IPS DF 19.7 (cell line): ENCODE data around the gene EDA.
"Not testable (repeated sequence)": the region's sequence is repeated elsewhere in the genome, so short reads cannot be mapped to it uniquely, and the experiment has no call there.

Source experiments
- DNase-seq: peaks from one replicate; pipeline ENCODE4 v3.0.0-alpha.2; 2013; ENCODE audit warnings: low read depth, low spot score

Gene EDA

DNA sequence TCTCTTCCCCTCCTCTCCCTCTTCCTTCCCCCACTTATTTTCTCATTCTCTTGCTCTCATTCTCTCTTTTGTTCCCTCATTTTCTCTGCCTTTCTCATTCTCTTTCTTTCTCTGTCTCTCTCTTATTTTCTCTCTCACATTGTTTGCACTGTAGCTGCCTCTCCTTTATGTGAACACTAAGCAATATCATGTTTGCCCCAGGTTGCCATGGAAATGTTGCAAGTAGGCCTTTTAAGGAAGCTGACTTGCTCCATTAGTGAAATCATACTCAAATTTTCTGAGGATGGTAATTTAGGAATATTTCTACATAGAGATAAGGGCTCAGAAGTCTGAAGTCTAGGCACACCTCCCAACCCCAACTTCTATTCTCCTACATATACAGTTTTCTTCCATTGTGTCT lies 130.1 kb downstream of the EDA start:
- DNase-seq: no peak

DNA sequence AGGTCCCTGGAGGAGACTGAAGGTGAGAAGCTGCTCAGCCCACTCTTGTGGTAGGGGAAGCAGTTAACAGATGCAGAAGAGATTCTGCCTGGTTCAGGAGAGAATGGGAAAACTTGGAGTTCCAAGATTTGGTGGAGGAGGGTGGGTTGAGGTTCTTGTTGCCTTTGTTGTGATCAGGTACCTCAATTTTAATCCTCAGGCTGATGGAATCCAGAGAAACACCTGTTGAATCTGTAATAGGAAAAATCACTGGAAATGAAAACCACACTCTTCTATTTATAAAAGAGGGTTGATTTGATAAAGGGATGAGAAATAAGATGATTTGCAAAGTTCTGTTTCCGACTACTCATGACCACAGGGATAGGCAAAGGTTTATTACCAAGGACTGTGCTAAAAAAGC lies 132.1 kb downstream of the EDA start:
- DNase-seq: no peak

DNA sequence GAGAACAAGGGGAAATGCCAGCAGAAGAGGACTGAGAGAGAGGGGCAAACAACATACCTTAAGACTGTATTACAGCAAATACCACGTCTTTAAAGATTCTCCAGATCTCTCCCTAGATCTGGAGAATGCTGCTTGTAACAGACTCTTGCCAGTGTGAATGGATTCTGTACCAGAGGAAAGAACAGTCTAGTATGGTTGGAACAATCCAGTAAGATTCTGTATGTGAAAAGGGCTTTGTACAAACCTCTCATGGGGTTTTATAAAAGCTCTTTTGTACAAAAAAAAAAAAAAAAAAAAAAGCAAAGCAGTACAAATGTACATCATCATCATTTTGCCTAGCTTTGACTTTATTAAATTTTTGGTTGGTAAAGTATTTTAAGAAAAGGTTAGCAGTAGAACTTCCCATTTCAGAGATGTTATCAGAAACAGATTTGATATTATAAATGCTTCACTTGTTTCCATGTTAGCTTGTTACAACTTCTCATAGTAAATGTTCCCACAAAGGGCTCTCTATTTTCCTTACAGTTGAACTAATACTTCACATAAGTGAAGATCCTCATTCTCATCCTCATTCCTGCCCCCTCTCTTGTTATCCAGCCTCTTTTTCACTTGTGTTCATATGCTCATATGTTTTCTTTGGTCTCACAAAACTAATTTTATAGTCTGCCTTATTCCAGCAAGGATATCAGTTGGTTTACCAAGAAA lies 144.2 kb downstream of the EDA start:
- no peak for DNase-seq

DNA sequence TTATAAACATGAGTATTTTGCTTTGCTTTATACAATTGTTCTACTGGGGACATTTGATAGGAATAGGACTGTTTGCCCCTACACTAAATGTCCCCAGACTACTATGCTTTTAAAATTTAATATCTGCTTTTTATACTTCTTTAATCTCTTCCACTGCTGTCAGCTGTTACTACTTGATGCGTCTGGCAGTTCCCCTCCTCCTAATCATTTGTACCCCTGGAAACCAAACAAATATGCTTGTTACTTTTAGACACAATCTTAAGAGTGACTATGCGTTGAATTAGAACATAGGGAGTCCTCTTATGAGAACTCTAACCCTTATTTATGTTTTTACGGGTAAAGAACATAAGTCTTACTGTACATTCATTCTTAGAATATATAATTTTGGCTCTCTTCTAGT lies 145.7 kb downstream of the EDA start:
- no peak for DNase-seq

DNA sequence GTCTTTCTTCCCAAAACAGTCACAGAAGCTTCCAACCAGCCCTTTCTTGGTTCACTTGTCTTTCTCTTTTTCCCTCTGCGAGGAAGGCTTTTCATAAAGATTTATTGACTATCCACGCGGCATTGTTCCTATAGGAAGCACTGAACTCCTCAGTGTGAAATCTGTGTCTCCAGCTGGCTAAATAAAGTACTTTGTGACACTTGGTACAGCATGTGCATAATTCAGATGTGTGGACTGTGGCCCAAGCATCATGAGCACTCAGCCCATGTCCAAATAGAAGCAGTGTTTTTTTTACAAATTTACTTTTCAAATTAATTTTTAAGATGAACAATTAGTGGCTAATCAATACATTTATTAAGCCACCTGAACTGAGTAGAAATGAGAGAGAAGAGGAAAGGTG lies 146.4 kb downstream of the EDA start:
- no peak for DNase-seq

DNA sequence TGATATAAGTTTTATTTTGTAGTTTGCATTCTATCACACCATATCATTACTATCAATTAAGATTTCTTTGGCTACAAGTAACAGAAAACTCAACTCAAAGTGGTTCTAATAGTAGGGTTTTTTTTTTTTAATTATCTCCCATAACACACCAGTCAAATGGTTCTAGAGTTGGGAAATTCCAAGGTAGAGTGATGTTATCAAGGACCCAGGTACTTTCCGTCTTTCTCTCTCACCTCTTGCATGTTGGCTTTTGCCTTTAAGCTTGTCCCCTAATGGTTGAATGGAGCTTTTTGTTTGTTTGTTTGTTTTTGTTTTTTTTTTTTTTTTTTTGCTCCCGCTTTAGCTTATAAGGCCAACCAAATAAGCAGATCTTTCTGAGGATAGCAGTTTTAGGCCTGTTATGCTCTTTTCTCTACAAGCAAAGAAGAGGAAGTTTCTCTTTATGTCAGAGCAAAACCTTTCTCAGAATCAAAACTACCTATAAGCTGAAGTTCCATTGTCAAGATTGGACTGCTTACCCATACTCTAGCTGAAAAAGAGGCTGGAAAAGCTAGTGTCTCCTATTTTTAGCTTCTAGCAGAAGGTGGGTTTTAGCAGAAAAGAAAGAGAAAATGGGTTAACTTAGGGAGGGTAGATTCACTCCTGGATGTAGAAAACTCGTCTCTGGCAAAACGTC lies 177.5 kb downstream of the EDA start:
- DNase-seq: no peak

DNA sequence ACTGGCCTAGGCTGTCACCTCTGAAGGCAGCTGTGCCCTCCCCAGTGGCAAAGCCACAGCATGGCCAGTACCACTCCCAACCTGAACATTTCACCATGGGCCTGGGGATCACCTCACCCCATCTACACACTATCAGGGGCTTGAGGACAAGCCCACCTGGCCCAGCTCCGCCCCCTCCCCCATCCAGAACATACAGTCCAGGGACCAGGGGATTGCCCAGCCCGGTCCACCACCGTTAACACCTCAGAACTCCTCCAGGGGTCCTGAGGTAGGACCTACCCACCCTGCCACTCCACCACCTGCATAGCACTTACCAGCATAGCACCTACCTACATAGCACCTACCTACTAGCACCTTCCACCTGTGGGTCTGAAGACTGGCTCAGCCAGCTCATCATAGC lies 179.8 kb downstream of the EDA start:
- no peak for DNase-seq

DNA sequence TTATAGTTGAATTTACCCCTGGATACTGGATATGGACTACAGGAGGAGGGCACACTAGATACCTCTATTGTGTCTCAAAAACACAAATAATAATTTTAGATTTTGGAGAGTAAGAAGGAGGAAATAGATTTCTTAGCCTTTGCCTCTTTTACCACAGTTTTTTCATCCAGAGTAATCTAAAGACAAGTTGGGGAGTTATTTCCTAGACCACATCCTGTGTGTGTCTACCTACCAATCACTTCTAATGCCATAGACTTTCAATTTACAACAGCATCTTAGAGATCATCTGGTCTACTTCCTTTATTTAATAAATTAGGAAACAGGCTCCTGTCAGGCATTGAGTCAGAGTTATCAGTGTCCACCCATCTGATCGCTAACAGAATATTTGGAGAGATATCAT lies 191.5 kb downstream of the EDA start:
- DNase-seq: no peak

DNA sequence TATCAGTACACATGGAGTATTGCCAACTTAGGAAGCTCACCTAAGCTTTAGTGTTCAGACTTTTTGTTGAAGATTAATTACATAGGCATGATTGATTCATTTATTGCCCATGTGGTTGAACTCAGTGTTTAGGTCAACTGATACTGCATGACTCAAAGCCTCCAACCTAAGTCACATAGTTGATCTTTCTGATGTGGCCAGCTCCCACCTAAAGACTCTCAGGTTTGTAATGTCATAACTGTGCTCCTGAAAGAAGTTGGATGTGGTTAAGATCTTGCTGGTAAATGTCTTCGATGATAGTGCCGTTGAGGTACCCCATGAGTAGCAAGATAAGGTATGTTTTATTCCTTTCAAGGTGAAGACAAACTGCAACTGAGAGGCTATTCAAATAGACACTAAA lies 192.5 kb downstream of the EDA start:
- no peak for DNase-seq

DNA sequence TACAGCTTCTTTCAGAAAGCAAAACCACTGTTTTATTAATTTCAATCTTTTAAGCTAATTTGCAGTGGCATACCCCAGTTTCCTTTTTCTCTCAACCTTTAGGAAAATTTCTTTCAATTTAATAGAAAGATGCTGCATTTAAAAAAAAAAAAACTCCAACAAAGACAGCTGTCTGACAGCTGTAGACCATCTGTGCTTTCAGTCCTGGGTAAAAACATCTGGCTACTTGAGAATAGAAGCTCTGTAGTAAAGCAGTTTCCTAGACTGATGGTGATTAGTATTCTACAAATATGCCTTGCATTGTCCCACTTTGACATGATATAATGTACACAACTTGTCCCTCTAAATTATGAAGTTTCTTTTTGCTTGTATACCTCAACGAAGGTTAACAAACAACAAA lies 197.8 kb downstream of the EDA start:
- no peak for DNase-seq

DNA sequence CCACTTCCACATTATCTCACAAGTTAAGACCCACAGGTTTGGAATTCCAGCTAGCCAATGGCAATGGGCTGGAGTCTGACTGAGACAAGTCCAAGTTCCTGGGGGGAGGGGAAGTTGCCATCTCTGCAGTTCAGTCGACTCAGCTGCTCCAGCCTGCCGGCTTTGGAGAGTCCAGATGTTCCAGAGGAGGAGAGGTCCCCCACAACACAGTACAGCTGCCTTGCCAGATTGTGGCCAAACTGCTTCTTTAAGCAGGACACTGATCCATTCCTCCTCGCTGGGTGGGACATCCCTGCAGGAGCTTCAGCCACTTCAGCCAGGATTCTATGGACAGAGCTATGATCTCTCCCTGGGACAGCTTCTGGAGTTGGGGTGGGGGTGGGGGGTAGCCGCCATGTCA lies 199.2 kb downstream of the EDA start:
- DNase-seq: no peak

DNA sequence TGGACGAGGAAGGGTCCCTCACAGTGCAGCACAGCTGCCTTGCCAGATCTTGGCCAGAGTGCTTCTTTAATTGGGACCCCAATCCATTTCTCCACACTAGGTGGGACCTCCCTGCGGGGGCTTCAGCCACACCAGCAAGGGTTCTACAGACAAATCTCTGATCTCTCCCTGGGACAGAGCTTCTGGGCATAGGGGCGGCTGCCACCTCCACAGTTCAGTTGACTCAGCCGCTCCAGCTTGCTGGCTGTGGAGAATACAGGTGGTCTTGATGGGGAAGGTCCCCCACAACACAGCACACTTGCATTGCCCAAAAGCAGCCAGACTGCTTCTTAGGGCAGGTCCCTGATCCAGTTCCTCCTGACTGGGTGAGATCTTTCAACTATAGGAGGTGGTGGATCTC lies 199.6 kb downstream of the EDA start:
- DNase-seq: no peak

DNA sequence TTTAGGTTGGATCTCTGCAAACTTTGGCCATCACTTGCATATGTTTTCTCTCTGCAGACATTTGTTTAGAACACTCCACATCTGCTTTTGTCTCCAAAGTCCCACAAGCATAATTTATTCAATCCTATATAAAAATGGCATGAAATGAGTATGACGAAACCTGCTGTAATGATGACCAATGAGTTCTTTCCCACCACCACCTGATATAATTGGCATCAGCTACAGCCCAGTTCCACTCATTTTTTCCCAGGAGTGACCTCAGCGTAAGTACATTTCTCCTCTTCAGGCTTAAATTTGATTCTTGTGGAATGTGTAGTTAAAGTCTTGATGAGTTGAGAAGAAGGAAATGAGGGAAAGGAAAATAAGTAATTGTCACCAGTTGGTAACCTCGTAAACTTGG lies 228.7 kb downstream of the EDA start:
- no peak for DNase-seq

DNA sequence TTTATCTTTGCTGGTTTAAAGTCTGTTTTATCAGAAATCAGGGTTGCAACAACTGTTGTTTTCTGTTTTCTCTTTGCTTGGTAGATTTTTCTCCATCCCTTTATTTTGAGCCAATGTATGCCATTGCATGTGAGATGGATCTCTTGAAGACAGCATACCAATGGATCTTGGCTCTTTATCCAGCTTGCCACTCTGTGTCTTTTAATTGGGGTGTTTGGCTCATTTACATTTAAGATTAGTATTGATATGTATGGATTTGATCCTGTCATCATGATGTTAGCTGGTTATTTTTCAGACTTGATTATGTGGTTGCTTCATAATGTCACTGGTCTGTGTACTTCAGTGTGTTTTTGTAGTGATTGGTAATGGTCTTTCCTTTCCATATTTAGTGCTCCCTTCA lies 244.1 kb downstream of the EDA start:
- not testable (repeated sequence) for DNase-seq

DNA sequence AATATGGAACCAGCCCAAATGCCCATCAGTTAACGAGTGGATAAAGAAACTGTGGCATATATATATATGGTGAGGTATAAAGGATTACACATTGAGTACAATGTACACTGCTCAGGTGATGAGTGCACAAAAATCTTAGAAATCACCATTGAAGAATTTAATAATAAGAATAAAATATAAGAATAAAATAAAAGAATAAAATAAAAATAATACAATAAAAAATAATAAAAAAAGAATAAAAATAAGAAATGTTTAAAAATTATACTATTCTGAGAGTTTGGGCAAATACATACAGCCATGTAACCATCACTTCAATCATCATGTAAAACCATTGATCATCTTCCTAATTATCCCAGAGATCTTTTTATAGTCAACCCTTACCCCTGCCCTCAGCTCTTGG lies 260.3 kb downstream of the EDA start:
- DNase-seq: no peak

DNA sequence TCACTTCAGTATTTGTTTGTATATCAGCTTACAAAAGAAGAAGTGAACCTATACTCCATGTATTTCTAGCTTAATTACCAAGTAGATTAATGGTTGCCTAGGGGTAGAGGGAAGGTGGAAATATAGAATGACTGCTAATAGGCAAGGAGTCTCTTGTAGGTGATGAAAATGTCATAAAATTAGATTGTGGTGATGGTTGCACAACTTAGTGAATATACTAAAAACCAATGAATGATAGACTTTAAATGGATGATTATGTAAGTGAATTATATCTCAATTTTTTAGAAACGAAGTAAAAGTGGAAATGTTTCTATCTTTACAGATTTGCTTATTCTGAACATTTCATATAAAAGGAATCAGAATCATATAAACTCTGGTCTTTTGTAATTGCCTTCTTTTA lies 268.3 kb downstream of the EDA start:
- no peak for DNase-seq

DNA sequence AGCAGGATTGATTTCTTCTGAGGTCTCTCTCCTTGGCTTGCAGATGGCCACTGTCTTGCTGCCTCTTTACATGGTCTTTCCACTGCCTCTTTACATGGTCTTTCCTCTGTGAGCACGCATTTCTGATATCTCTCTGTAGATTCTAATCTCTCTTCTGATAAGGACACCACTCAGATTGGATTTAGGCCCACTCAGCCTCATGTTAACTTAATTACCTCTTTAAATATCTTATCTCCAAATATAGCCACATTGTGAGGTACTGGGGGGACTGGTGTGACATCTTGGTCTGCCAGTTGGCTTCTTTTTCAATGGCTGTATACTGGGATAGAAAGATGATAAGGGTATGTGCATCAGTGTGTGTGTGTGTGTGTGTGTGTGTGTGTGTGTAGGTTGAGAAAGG lies 280.1 kb downstream of the EDA start:
- no peak for DNase-seq

DNA sequence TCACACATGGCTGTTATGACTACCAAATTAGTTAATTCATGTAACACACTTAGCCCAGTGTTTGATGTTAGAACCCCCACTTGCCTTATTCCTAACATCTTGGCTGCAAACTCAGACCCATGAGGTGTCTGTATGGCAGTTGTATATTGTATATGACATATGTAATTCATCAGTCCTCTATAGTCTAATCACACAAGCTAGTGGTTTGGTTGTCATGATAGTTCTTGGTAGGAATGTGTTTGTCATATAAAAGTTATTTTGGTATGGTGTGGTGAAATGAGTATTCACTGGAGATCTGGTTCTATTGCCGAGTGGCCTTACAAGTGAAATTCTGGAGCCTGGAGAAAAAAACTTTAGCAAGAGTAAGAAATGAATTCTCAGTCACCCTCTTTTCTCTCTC lies 284.6 kb downstream of the EDA start:
- no peak for DNase-seq

DNA sequence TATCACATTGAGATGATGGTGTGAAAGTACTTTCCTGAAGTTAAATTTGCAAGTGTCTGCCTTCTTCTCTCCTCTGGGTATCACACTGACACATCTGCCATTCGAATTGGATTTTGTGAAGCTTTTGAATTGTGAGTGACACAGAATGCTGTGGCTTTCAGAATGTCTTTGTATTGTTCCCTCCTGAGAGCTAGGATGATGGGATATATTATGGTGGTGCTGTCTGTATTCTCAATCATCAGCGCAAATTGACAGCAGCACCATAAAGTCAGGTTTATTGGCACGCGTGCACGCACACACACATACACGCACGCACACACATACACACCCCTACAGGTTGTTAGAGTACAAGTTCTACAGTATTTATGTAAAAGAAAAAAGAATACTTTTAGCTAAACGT lies 290.5 kb downstream of the EDA start:
- no peak for DNase-seq

DNA sequence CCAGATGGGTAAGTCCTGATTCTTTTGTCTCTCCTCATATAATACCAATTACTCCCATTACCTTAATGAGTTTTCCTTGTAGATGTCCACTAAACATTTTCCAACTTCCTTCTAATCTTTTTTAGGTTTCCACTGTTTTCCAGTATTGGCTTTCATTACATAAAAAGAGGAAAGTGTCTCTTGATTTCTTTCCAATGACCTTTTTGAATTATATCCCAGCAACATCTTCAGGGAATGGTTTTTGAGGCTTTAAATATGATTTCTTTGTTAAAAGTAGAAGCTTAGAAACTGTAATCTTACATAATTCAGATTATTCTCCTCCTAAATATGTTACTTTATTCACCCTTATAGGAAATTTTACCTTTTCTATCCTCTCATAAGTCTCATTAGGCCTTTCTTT lies 298.9 kb downstream of the EDA start:
- no peak for DNase-seq

DNA sequence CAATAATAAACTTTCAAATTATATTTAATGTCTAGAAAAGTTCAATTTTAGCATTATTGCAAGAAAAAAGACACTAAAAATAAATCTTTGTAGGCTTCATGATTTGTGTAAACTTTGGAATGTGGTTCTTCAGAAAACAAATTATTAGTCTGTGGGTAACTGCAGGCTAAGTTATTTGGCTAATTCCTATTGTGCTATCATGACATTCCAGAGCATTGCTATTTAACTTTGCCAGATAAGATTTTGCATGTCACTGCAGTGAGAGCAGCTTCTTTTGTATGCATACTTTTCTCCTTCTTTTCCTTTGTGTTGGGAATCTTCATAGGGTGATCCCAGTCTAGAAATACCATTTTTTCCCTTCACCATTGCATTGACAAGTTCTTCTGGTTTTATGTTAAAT lies 303.8 kb downstream of the EDA start:
- DNase-seq: peak; percentile 0

DNA sequence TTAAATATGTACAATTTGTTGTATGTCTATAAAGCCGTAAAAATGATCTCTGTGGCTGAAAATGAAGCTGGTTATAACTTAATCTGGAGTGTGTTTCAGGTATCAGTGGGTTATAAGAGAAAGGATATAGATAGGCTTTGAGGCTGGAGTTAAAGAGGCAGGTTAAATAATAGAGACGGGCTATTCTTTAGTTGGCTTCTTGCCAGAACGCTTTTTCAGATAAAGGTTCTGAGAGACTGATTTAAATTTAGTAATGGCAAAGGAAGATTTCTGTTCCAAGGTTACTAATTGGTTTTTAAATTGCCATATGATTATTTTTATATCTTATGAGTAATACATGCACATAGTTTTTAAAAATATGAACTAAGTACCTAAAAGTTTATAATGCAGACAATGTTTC lies 316.4 kb downstream of the EDA start:
- no peak for DNase-seq

DNA sequence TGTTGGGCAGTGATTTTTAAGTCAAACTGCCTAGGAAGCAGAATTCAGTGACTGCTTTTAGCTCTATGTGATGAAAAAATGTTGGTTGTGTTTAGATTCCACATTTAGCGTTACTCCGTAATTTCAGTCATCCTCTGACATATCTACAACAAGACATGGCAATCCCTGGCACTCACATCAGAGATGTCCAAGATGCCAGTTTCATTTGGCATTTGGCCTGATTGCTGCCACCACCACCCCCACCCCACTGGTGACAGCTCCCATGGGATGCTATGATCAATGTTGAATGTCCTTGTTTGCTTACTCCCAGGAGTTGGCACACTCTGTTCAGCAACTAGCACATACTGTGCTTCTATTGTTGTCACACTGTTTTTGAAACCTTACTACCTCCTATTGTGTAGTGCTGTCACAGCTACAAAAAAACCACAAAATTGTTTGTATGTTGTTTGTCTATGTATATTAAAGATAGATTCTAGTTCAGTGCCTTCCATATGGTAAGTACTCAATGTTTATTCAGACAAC lies 332.4 kb downstream of the EDA start:
- no peak for DNase-seq

DNA sequence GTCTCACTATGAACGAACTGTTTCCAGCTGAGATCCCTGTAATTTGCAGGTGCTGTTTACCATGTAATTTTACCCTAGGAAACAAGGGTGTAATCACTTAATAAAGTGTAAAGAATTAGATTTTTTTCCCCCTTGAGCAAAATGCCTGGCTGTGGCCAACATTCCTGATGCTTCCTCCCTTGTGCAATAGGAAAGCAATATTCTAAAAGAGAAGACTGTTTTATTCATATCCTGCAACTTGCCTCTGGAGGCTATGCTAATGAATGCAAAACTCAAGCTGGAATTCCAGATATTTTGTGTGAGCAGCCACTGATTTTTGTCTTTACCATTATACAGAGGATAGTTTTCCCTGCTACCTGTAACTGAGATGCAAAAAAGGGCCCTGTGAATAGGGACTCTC lies 335.8 kb downstream of the EDA start:
- DNase-seq: no peak
